Stomach smooth muscle (tissue), 2 donors: ENCODE results near the gene RFX2.

Experiments
- H3K27ac ChIP-seq: one replicate; pipeline ENCODE4 v1.7.0; 2013; ENCODE audit warnings: mild to moderate bottlenecking, low read length, inconsistent platforms
- H3K27me3 ChIP-seq, 2 donors: one replicate each; pipeline ENCODE4 v1.7.0; 2013; ENCODE audit warnings: low read length in 2 of 2; ENCODE audit not compliant: insufficient read depth in 2 of 2, control insufficient read depth in 1 of 2
- H3K36me3 ChIP-seq, 2 donors: one replicate each; pipeline ENCODE4 v1.7.0; 2013; ENCODE audit warnings: low read length in 2 of 2; ENCODE audit not compliant: control insufficient read depth in 2 of 2, insufficient read depth in 2 of 2
- H3K4me1 ChIP-seq: one replicate; pipeline ENCODE4 v1.7.0; 2013; ENCODE audit warnings: low read length; ENCODE audit not compliant: control insufficient read depth, insufficient read depth
- H3K4me3 ChIP-seq, 2 donors: one replicate each; pipeline ENCODE4 v1.7.0; 2013; ENCODE audit warnings: low read length in 2 of 2
- H3K9ac ChIP-seq, 2 donors: one replicate each; pipeline ENCODE4 v1.7.0; 2013; ENCODE audit warnings: low read length in 2 of 2, mild to moderate bottlenecking in 1 of 2
- H3K9me3 ChIP-seq, 2 donors: one replicate each; pipeline ENCODE4 v1.7.0; 2013; ENCODE audit warnings: low read length in 2 of 2; ENCODE audit not compliant: control insufficient read depth in 2 of 2
- donor health status: healthy.
- donor health status: Pancreatic carcinoma.

The RFX2 gene

GRCh38 chr19:6092329-6093286, 17.7 kb downstream of the RFX2 start:
- peak overlapping the region; percentile 96 for H3K27ac ChIP-seq

GRCh38 chr19:6091771-6092291, 18.5 kb downstream of the RFX2 start:
- peak overlapping the region; percentile 55 to 72 for H3K4me3 ChIP-seq
- H3K9me3 ChIP-seq: no peaks in the 10 kb centered on the region
- H3K4me1 ChIP-seq: peaks cover 61% of the 10 kb centered on the region
- H3K27me3 ChIP-seq: no peaks in the 10 kb centered on the region
- H3K9ac ChIP-seq: peak overlapping the region; percentile 74 to 81
- H3K27ac ChIP-seq: peak overlapping the region; percentile 96
- no peaks in the 10 kb centered on the region for H3K36me3 ChIP-seq

More at GRCh38 chr19:6092329-6093286, 17.7 kb downstream of the RFX2 start:
- Histone ChIP-seq H3K4me1 (peaks cover 56% of the 10 kb centered on the region), H3K36me3 (no peaks in the 10 kb centered on the region), H3K4me3 (peak overlapping the region; percentile 55 to 72), H3K9ac (peak overlapping the region; percentile 74 to 81), H3K27me3 (no peaks in the 10 kb centered on the region), H3K9me3 (no peaks in the 10 kb centered on the region)

- Histone ChIP-seq H3K27ac (peak overlapping the region; percentile 96), H3K9ac (no peak overlapping the region), H3K4me1 (peaks cover 70% of the 10 kb centered on the region), H3K4me3 (peak overlapping the region in 1 of 2 donors; percentile 8), H3K9me3 (no peaks in the 10 kb centered on the region), H3K36me3 (no peaks in the 10 kb centered on the region), H3K27me3 (no peaks in the 10 kb centered on the region)
These were observed 19.7 kb downstream of the RFX2 start for GRCh38 chr19:6090634-6091033.

- no peak overlapping the region for H3K9ac ChIP-seq
- no peaks in the 10 kb centered on the region for H3K9me3 ChIP-seq
- no peaks in the 10 kb centered on the region for H3K36me3 ChIP-seq
- H3K4me3 ChIP-seq: no peak overlapping the region
- peak overlapping the region; percentile 96 for H3K27ac ChIP-seq
- H3K4me1 ChIP-seq: peaks cover 62% of the 10 kb centered on the region
- no peaks in the 10 kb centered on the region for H3K27me3 ChIP-seq
These were observed 21.7 kb downstream of the RFX2 start for GRCh38 chr19:6088602-6089049.

GRCh38 chr19:6087074-6087571, 23.2 kb downstream of the RFX2 start:
- Histone ChIP-seq H3K36me3 (no peaks in the 10 kb centered on the region), H3K27ac (peak overlapping the region; percentile 96), H3K4me3 (peak overlapping the region; percentile 37 to 59), H3K9ac (peak overlapping the region; percentile 45 to 76), H3K4me1 (peaks cover 50% of the 10 kb centered on the region), H3K9me3 (no peaks in the 10 kb centered on the region), H3K27me3 (no peaks in the 10 kb centered on the region)

- Histone ChIP-seq H3K4me3 (no peak overlapping the region), H3K27ac (peak overlapping the region; percentile 96), H3K4me1 (peaks cover 41% of the 10 kb centered on the region), H3K9me3 (no peaks in the 10 kb centered on the region), H3K9ac (peak overlapping the region in 1 of 2 donors; percentile 76), H3K36me3 (no peaks in the 10 kb centered on the region), H3K27me3 (no peaks in the 10 kb centered on the region)
These were observed 24.1 kb downstream of the RFX2 start for GRCh38 chr19:6086068-6086788.

- Histone ChIP-seq H3K9me3 (no peaks in the 10 kb centered on the region), H3K4me1 (peaks cover 41% of the 10 kb centered on the region), H3K27me3 (no peaks in the 10 kb centered on the region), H3K9ac (no peak overlapping the region), H3K27ac (no peak overlapping the region), H3K36me3 (no peaks in the 10 kb centered on the region), H3K4me3 (no peak overlapping the region)
These were observed 25.5 kb downstream of the RFX2 start for GRCh38 chr19:6084821-6085220.

- no peaks in the 10 kb centered on the region for H3K9me3 ChIP-seq
- peaks cover 0 to 3% of the 10 kb centered on the region in 2 donors for H3K36me3 ChIP-seq
- peaks cover 29% of the 10 kb centered on the region for H3K4me1 ChIP-seq
- peak overlapping the region; percentile 41 for H3K27ac ChIP-seq
- no peak overlapping the region for H3K4me3 ChIP-seq
- H3K9ac ChIP-seq: no peak overlapping the region
- H3K27me3 ChIP-seq: no peaks in the 10 kb centered on the region
These were observed 31.2 kb downstream of the RFX2 start for GRCh38 chr19:6079107-6079506.

GRCh38 chr19:6078068-6078467, 32.2 kb downstream of the RFX2 start:
- no peaks in the 10 kb centered on the region for H3K27me3 ChIP-seq
- no peak overlapping the region for H3K27ac ChIP-seq

GRCh38 chr19:6076675-6077463, 33.4 kb downstream of the RFX2 start:
- peak overlapping the region; percentile 26 to 61 for H3K4me3 ChIP-seq
- peaks cover 34% of the 10 kb centered on the region for H3K4me1 ChIP-seq
- H3K27me3 ChIP-seq: no peaks in the 10 kb centered on the region
- peak overlapping the region; percentile 8 to 55 for H3K9ac ChIP-seq
- peak overlapping the region; percentile 79 for H3K27ac ChIP-seq
- H3K36me3 ChIP-seq: peaks cover 0 to 3% of the 10 kb centered on the region in 2 donors
- no peaks in the 10 kb centered on the region for H3K9me3 ChIP-seq

More at GRCh38 chr19:6078068-6078467, 32.2 kb downstream of the RFX2 start:
- no peak overlapping the region for H3K9ac ChIP-seq
- peaks cover 0 to 3% of the 10 kb centered on the region in 2 donors for H3K36me3 ChIP-seq
- H3K9me3 ChIP-seq: no peaks in the 10 kb centered on the region
- H3K4me3 ChIP-seq: no peak overlapping the region
- H3K4me1 ChIP-seq: peaks cover 26% of the 10 kb centered on the region
